H54 (cell line): ENCODE results near the gene POLR1D.

Source experiments
- DNase-seq: peaks from one replicate; pipeline ENCODE4 v3.0.0; 2011; ENCODE audit warnings: low spot score, mixed read lengths; ENCODE audit not compliant: insufficient read length
- FAIRE-seq: peaks from 3 replicates; lab custom pipeline; 2011; peaks lifted over from hg19 to GRCh38; lab: Jason Lieb, UNC
- POLR2A ChIP-seq: IDR thresholded peaks from 2 replicates; pipeline ENCODE4 v1.6.1; 2011; ENCODE audit warnings: low read depth, mild to moderate bottlenecking, low read length

The POLR1D gene

DNA sequence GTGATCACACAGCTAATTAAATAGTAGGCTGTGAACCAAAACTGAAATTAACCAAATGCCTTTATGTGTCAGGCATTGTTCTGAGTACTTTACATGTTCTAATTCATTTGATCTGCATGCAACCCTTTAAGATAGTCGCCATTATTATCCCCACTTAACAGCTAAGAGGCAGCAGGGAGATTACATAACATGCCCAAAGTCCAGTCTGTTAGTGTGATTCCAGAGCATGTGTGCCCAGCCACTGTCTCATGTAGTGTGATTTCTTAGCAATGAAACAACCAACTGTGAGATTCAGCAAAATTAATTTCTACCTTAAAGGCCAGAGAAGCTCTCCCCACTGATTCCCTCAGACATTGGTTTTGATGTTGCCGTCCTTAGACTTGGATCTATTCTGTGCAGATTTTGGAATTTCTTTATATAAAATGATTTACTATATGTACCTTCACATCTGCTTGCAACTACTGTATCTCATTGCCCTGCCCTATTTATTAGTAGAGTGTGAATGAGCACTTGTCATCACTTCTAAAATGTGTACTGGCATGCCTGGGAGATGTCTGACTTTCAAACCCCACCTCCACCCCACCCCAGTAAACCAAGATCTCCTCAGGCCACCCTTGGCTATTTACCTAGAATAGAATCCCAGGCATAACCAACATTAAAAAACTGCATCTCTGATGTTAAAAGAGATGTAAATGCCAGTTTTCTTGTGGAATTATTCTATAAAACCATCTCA lies 41.2 kb downstream of the POLR1D start:
- FAIRE-seq (no peak), DNase-seq (no peak)
- no peak for TF ChIP-seq POLR2A

DNA sequence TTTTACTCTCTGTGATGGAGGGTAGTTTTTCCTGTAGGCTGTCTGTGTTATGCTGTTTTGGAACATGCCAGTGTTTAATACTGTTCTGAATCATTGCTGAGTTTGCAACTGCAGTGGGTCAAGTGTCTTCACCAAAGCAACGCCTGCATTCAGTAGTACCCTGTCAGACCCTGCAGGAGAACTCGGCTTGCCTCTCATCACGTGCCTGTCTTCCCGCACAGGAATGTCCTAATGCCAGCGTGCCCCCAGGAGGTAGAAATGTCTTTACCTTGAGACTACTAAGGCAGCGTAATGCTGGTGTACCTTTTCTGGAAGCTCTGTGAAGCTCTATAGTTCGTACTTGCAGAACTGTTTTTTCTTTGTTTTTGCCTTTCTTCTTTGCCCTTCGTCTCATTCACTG lies 42.3 kb downstream of the POLR1D start:
- FAIRE-seq (no peak), DNase-seq (no peak)
- no peak for TF ChIP-seq POLR2A

DNA sequence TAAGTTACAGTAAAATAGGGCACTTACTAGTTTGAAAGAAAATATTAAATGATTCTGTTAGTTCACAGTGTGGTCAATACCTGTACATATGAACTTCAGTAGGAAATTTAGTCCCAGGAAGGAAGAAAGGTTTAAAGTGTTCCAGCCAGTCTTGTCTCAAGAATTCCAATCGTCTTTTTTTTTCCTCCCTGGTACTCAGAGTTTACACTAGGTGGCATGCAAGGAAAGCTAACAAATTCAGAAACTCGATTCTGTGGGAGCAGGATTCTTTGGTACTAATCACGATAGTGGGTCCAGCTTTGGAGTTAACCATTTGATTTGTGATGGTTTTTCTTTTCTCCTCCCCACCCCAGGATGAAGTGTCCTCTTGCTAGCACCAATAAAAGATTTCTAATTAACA lies 43.6 kb downstream of the POLR1D start:
- TF ChIP-seq POLR2A: no peak
- FAIRE-seq: no peak
- DNase-seq: no peak

GRCh38 chr13:27665761-27666160 lies 44.1 kb downstream of the POLR1D start:
- FAIRE-seq: no peak
- no peak for DNase-seq
- TF ChIP-seq POLR2A: no peak

DNA sequence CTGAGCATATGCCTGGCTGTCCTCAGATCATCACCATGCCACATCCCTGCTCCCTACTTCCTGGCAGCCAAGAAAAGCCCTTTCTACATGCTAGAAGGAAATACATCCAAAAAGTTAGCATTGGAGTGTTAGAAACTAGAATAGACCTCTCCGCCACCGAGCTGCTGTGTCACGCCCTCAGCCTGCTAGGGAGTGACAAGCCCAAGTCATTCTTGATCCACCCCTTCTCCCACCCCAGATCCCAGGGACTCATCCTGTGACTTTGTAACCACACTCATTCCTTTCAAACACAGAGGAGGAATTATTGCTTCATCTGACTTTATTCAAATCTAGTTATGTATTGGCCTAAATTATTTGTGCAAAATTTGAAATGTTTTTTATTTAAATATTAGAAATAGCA lies 45.3 kb downstream of the POLR1D start:
- DNase-seq (no peak), FAIRE-seq (no peak)
- TF ChIP-seq POLR2A: no peak

- DNase-seq: no peak
- no peak for TF ChIP-seq POLR2A
- FAIRE-seq: no peak
These were observed 46.3 kb downstream of the POLR1D start for GRCh38 chr13:27667946-27668345.

DNA sequence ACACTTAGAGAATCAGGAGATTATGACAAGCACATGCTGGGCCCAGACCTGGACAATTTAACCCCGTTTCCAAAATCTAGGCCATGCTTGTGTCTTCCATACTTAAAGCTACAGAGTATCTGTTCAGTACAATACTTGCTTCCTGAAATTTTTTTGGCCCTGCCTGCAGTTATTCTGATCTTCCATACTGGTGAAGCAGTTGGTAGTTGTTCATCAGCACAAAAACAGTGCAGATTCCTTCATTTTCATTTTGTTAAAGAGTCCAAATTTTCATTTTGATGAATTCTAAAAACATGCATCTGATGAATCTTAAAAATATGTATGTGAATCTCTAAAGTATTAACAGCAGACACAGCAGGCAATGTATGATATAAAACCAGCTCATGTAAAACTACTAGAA lies 49.2 kb downstream of the POLR1D start:
- TF ChIP-seq POLR2A: no peak

DNA sequence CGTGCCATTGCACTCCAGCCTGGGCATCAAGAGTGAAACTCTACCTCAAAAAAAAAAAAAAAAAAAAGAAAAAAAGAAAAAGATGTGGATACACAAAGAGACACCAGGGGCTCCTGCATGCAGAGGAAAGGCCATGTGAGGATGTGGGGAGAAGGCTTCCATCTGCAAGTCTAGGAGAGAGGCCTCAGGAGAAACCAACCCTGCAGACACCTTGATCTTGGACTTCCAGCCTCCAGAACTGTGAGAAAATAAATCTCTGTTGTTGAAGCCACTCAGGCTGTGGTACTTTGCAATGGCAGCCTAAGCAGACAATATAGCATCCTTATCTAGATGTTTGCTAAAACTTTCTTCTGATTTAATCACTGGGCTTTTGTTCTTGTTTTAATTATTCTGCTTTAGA lies 50.3 kb downstream of the POLR1D start:
- no peak for FAIRE-seq
- DNase-seq: no peak
- TF ChIP-seq POLR2A: no peak

More for the DNA sequence above, 49.2 kb downstream of the POLR1D start:
- no peak for DNase-seq
- FAIRE-seq: no peak
